PFSK-1 (cell line): ENCODE results near the gene C5.

Experiments used
- POLR2AphosphoS5 ChIP-seq: IDR thresholded peaks from 2 replicates; pipeline ENCODE4 v1.6.1; 2012; ENCODE audit warnings: low read depth, mild to moderate bottlenecking, control low read depth, low read length, moderate library complexity
- SIN3A ChIP-seq: IDR thresholded peaks from 2 replicates; pipeline ENCODE4 v1.6.1; 2012; ENCODE audit warnings: mild to moderate bottlenecking, low read length, moderate library complexity, borderline replicate concordance; ENCODE audit not compliant: insufficient read depth
- TAF1 ChIP-seq: IDR thresholded peaks from 2 replicates; pipeline ENCODE4 v1.6.1; 2012; ENCODE audit warnings: low read length, control low read depth, borderline replicate concordance; ENCODE audit not compliant: insufficient read depth
- TF ChIP-seq, protein P1 (sequence below), 2 experiments: IDR thresholded peaks; 2 replicates each; pipeline versions ENCODE4 v1.6.1 to v1.8.0; 2011 to 2012; ENCODE audit warnings: low read depth in 2 of 2, low read length in 2 of 2, control low read depth in 1 of 2, inconsistent platforms in 1 of 2, mild to moderate bottlenecking in 1 of 2, moderate library complexity in 1 of 2; ENCODE audit not compliant: insufficient read depth in 1 of 2

GRCh38 chr9:121029469-121029868 is 20.6 kb downstream of the C5 start:
- TF ChIP-seq POLR2AphosphoS5 (no peak), TAF1 (no peak), SIN3A (no peak)
- TF ChIP-seq, protein P1, sequence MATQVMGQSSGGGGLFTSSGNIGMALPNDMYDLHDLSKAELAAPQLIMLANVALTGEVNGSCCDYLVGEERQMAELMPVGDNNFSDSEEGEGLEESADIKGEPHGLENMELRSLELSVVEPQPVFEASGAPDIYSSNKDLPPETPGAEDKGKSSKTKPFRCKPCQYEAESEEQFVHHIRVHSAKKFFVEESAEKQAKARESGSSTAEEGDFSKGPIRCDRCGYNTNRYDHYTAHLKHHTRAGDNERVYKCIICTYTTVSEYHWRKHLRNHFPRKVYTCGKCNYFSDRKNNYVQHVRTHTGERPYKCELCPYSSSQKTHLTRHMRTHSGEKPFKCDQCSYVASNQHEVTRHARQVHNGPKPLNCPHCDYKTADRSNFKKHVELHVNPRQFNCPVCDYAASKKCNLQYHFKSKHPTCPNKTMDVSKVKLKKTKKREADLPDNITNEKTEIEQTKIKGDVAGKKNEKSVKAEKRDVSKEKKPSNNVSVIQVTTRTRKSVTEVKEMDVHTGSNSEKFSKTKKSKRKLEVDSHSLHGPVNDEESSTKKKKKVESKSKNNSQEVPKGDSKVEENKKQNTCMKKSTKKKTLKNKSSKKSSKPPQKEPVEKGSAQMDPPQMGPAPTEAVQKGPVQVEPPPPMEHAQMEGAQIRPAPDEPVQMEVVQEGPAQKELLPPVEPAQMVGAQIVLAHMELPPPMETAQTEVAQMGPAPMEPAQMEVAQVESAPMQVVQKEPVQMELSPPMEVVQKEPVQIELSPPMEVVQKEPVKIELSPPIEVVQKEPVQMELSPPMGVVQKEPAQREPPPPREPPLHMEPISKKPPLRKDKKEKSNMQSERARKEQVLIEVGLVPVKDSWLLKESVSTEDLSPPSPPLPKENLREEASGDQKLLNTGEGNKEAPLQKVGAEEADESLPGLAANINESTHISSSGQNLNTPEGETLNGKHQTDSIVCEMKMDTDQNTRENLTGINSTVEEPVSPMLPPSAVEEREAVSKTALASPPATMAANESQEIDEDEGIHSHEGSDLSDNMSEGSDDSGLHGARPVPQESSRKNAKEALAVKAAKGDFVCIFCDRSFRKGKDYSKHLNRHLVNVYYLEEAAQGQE (IDR thresholded peaks at IDR 0.05; ENCODE audit: insufficient read depth in 1 of 2, low read depth in 2 of 2, low read length in 2 of 2), result no peak
